HAP-1 (cell line): Measurements from ENCODE around the gene OMA1.

Experiments used
- DNase-seq, 2 experiments: peaks; one replicate each; pipeline ENCODE4 v3.0.0-alpha.2; 2016 to 2020; ENCODE audit warnings: low spot score in 2 of 2
- H3K27me3 ChIP-seq: fragments of 250-450 bp; sonication (Bioruptor Pico); 2 replicates; pipeline ENCODE4 v1.5.1; 2020; ENCODE audit warnings: low read depth, mild to moderate bottlenecking, moderate library complexity
- H3K36me3 ChIP-seq: fragments of 250-450 bp; sonication (Bioruptor Pico); replicated peaks from 2 replicates; pipeline ENCODE4 v1.5.1; 2020; ENCODE audit warnings: mild to moderate bottlenecking
- H3K4me1 ChIP-seq: fragments of 250-450 bp; sonication (Bioruptor Pico); 2 replicates; pipeline ENCODE4 v1.5.1; 2020; ENCODE audit warnings: mild to moderate bottlenecking
- H3K4me3 ChIP-seq: fragments of 250-450 bp; sonication (Bioruptor Pico); 2 replicates; pipeline ENCODE4 v1.5.1; 2020; ENCODE audit warnings: mild to moderate bottlenecking, moderate library complexity
- H3K9me3 ChIP-seq: fragments of 250-450 bp; sonication (Bioruptor Pico); 2 replicates; pipeline ENCODE4 v1.5.1; 2020; ENCODE audit warnings: mild to moderate bottlenecking, moderate library complexity
- in situ Hi-C: fragments of 300-500 bp; cut with MboI; formaldehyde crosslinking; loops from 3 replicates; pipeline ENCODE4 v1.14.3; 2020; ENCODE audit warnings: low sequenced_read_pairs, inconsistent platforms, mixed read lengths

Gene OMA1

GRCh38 chr1:58581641-58582040 lies 35.1 kb upstream of the OMA1 start:
- no peaks in the 10 kb centered on the region for H3K4me1 ChIP-seq
- H3K4me3 ChIP-seq: no peak overlapping the region
- no peaks in the 10 kb centered on the region for H3K9me3 ChIP-seq
- DNase-seq: no peak
- H3K27me3 ChIP-seq: no peaks in the 10 kb centered on the region; the same call in 1 of the 2 replicates
- no peaks in the 10 kb centered on the region for H3K36me3 ChIP-seq
- in situ Hi-C loops: no loop called here

DNA sequence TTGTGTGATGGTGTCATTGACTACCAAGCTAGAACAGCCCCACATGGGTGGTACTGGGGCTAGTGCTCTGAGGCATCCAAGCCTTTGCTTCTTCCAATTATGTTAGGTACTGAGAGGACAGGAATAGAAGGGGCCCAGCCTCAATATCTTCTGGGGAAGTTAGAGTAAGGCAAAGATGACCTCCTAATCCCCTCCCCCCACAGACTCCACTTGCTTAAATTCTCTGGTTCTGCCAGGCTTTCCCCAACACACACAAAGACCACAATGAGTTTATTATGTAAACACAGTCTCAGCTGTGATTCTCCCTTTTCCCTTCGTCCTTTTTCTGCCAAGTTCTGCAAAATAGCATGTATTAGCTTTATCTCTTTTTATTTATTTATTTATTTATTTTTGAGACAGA lies 33.7 kb upstream of the OMA1 start:
- Histone ChIP-seq H3K4me1 (no peaks in the 10 kb centered on the region), H3K27me3 (no peaks in the 10 kb centered on the region), H3K4me3 (no peak overlapping the region), H3K36me3 (no peaks in the 10 kb centered on the region), H3K9me3 (no peaks in the 10 kb centered on the region)
- no peak for DNase-seq
- in situ Hi-C loops: no loop called here

DNA sequence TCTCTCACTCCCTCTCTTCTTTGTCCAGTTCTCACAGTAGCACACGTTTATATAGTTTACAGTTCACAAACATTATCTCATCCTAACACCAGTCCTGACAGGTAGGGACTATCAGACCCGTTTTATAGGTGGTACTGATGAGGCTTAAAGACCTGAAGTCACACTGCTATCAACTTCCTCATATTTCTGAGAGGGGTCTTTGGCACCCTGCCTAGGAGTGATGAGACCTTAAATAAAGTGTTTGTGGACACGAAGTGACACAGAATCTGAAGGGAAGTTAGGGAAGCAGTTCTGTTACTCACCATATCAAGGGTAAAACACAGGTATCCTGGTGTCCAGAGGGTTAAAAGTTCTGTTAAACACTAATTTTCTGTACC lies 31.1 kb upstream of the OMA1 start:
- in situ Hi-C loops: no loop called here
- no peak overlapping the region for H3K4me3 ChIP-seq
- DNase-seq: no peak

GRCh38 chr1:58576727-58577653 lies 30.5 kb upstream of the OMA1 start, which contains the start of gene TACSTD2:
Gene TACSTD2 (minus strand): TSS chr1:58577252. CDS start chr1:58577156, 96 bp downstream.
- in situ Hi-C loops: no loop called here
- DNase-seq: no peak
- Histone ChIP-seq H3K27me3 (peaks cover 10% of the 10 kb centered on the region; the same call in 1 of the 2 replicates), H3K9me3 (no peaks in the 10 kb centered on the region), H3K36me3 (no peaks in the 10 kb centered on the region), H3K4me3 (no peak within 1 kb of the TSS), H3K4me1 (no peaks in the 10 kb centered on the region)

More for the DNA sequence above, 31.1 kb upstream of the OMA1 start:
- Histone ChIP-seq H3K27me3 (peaks cover 6% of the 10 kb centered on the region; the same call in 1 of the 2 replicates), H3K36me3 (no peaks in the 10 kb centered on the region), H3K4me1 (no peaks in the 10 kb centered on the region), H3K9me3 (no peaks in the 10 kb centered on the region)

- in situ Hi-C loops: no loop called here
- Histone ChIP-seq H3K4me3 (no peak overlapping the region), H3K27me3 (peaks cover 10% of the 10 kb centered on the region; the same call in 1 of the 2 replicates), H3K36me3 (no peaks in the 10 kb centered on the region), H3K9me3 (no peaks in the 10 kb centered on the region), H3K4me1 (no peaks in the 10 kb centered on the region)
- DNase-seq: no peak
These were observed 29.8 kb upstream of the OMA1 start for GRCh38 chr1:58576325-58576726.

DNA sequence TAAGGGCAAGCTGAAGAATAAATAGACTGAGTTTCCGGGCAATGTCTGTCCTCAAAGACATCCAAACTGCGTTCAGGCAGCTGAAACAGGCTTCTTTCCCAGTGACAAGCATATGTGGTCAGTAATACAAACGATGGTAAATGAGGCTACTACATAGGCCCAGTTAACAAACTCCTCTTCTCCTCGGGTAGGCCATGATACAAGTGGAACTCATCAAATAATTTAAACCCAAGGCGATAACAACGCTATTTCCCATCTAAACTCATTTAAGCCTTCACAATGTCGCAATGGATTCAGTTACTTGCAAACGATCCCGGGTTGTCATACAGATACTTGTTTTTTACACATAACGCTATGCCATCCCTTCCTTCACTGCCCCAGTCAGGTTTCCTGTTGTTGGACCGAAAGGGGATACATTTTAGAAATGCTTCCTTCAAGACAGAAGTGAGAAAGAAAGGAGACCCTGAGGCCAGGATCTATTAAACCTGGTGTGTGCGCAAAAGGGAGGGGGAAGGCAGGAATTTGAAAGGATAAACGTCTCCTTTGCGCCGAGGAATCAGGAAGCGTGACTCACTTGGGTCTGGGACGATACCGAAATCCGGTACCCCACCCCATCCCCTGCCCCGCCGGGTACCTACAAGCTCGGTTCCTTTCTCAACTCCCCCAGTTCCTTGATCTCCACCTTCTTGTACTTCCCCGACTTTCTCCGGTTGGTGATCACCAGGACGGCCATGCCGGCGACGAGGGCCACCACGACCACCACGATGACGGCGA lies 29.2 kb upstream of the OMA1 start:
- DNase-seq: no peak
- H3K27me3 ChIP-seq: peaks cover 10% of the 10 kb centered on the region; the same call in 1 of the 2 replicates
- H3K9me3 ChIP-seq: no peaks in the 10 kb centered on the region
- no peak overlapping the region for H3K4me3 ChIP-seq
- in situ Hi-C loops: no loop called here
- no peaks in the 10 kb centered on the region for H3K4me1 ChIP-seq
- H3K36me3 ChIP-seq: no peaks in the 10 kb centered on the region

- H3K4me3 ChIP-seq: no peak overlapping the region
- peaks cover 10% of the 10 kb centered on the region; the same call in 1 of the 2 replicates for H3K27me3 ChIP-seq
- no peak for DNase-seq
- H3K9me3 ChIP-seq: no peaks in the 10 kb centered on the region
- in situ Hi-C loops: no loop called here
- no peaks in the 10 kb centered on the region for H3K36me3 ChIP-seq
- no peaks in the 10 kb centered on the region for H3K4me1 ChIP-seq
These were observed 28.3 kb upstream of the OMA1 start for GRCh38 chr1:58574816-58575215.

DNA sequence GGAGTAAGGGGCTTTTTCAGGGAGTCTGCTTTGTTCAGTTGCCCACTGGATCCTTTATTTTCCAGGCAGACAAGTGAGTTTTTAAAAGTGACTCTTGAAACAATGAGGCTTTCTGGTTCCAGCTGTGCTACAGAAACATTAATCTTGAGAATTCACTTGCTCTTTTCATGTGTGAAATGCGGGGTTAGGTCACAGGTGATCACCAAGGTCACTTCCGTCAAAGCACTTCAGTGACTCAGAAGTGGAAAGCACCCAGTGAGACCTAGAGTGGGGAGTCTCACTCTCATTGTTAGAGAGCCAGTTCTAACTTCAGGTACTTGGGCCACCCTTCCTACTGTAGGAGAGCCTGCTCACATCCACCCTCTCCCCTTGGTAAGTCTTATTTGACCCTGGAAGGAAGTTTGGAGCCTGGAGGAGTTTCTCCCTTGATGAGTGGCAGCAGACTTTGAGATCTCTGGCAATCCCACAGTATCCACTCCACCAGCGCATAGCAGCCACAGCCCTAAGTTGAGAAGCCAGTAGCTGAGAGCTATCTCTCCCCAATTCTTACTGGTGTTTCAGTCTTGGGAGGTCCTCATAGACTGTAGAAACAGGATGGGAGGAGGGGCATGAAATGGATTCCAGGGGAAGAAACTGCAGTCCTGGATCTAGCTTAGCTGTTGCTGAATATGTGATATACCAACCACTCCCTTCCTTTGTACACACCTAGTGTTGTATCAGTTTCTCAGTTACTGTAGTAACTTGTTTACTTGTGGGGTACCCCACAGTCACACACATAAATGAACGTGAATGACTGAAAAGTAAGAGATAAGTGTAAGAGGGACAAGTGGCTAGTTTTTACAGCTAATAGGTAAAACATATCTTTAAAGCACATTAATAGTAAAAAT lies 27.4 kb upstream of the OMA1 start:
- no peak for DNase-seq
- Histone ChIP-seq H3K9me3 (no peaks in the 10 kb centered on the region), H3K4me1 (no peaks in the 10 kb centered on the region; the same call in 1 of the 2 replicates), H3K36me3 (no peaks in the 10 kb centered on the region), H3K27me3 (peaks cover 10% of the 10 kb centered on the region; the same call in 1 of the 2 replicates), H3K4me3 (no peak overlapping the region)
- in situ Hi-C loops: no loop called here

DNA sequence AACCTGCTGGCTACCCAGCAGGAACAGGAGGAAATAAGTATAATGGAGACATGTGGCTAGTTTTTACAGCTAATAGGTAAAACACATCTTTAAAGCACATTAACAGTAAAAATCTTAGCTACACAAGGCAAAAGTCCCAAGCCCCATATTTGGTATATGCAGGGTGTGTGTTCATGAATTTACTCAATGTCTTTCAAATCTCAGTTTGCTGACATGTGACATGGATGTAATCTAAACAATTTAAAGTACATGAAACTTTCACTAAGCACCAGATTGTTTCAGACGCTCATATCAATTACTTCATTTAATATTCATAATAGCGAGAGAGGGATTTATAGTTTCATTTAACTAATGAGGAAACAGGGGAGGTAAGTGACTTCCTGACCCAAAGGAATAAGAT lies 26.6 kb upstream of the OMA1 start:
- in situ Hi-C loops: no loop called here
- H3K9me3 ChIP-seq: no peaks in the 10 kb centered on the region
- no peak overlapping the region for H3K4me3 ChIP-seq
- DNase-seq: no peak
- peaks cover 10% of the 10 kb centered on the region; the same call in 1 of the 2 replicates for H3K27me3 ChIP-seq
- H3K4me1 ChIP-seq: peaks cover 3% of the 10 kb centered on the region
- no peaks in the 10 kb centered on the region for H3K36me3 ChIP-seq

DNA sequence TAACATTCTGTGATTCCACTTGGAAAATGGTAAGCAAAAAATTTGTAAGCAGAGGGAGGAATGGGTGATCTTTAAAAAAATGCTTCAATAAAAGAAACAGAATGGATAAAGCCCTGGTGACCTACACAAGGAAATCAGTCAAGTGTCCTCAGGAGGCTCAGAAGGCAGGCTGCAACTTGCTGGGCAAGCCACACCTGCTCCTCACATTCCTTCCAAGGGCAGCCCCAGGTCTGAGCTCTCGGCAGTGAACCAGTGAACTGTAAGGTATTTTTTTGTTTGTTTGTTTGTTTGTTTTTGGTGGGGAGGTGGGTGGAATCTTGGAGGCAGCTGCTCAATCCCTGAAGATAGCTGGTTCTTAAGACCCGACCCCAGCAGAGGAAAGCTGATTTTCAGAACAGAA lies 26.2 kb upstream of the OMA1 start:
- in situ Hi-C loops: no loop called here
- Histone ChIP-seq H3K4me1 (peaks cover 3% of the 10 kb centered on the region), H3K27me3 (peaks cover 10% of the 10 kb centered on the region; the same call in 1 of the 2 replicates), H3K4me3 (no peak overlapping the region), H3K9me3 (no peaks in the 10 kb centered on the region), H3K36me3 (no peaks in the 10 kb centered on the region)
- DNase-seq: no peak

DNA sequence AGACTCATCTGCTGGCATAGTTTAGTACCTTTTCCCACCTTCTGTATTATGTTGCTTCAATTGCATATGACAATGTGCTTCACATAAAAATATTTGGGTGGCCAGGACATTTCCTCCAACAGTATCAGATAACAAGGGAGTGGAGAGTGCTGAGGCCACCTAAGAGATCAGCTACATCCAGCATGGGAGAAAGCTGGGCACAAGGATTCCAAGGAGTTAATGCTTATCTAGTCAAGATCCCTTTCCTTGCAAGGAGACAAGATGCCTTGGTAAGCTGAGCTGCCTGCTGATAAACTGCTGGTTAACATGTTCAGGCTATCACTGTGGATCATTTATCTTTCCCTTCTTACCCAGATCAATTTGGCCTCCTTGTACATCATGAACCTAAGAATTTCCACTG lies 25.1 kb upstream of the OMA1 start:
- in situ Hi-C loops: no loop called here
- H3K27me3 ChIP-seq: peaks cover 10% of the 10 kb centered on the region; the same call in 1 of the 2 replicates
- H3K4me3 ChIP-seq: no peak overlapping the region
- no peaks in the 10 kb centered on the region for H3K9me3 ChIP-seq
- H3K36me3 ChIP-seq: no peaks in the 10 kb centered on the region
- H3K4me1 ChIP-seq: peaks cover 3% of the 10 kb centered on the region
- no peak for DNase-seq

- peaks cover 10% of the 10 kb centered on the region; the same call in 1 of the 2 replicates for H3K27me3 ChIP-seq
- in situ Hi-C loops: no loop called here
- no peak overlapping the region for H3K4me3 ChIP-seq
- peaks cover 3% of the 10 kb centered on the region for H3K4me1 ChIP-seq
- H3K36me3 ChIP-seq: no peaks in the 10 kb centered on the region
- H3K9me3 ChIP-seq: no peaks in the 10 kb centered on the region
- no peak for DNase-seq
These were observed 24.3 kb upstream of the OMA1 start for GRCh38 chr1:58570817-58571216.

DNA sequence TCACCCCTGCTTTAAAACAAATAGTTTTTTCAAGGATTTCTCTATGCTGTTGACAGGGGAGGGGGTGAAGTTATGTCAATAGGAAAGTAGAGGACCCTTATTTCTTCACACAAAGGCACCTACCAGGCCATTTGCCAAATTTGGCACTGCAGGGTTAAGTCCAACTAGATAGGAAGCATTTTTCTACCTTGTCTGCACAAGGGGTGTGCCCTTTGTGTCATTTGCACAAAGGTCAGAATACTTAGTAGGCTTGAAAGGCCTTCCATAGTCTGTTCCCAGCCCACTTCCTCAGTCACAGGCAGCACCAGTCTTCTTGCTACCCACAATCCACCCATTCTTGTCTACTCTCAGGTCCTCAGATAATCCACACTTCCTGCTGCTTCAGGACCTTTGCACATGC lies 23.6 kb upstream of the OMA1 start:
- in situ Hi-C loops: no loop called here
- no peaks in the 10 kb centered on the region for H3K9me3 ChIP-seq
- H3K4me1 ChIP-seq: peaks cover 3% of the 10 kb centered on the region
- DNase-seq: no peak
- H3K36me3 ChIP-seq: no peaks in the 10 kb centered on the region
- no peak overlapping the region for H3K4me3 ChIP-seq
- peaks cover 10% of the 10 kb centered on the region; the same call in 1 of the 2 replicates for H3K27me3 ChIP-seq
